K562 (cell line): Measurements from ENCODE around the gene DUSP3. TPM values are rescaled to one million over a fixed set of nuclear protein-coding genes. Genes with fewer than 3 reads are reported as not detected.

Source experiments
- HMGN3 ChIP-seq: IDR thresholded peaks from 2 replicates; pipeline ENCODE4 v1.6.1; 2011; ENCODE audit warnings: borderline replicate concordance, low read depth, mild to moderate bottlenecking, mixed read lengths, low read length; ENCODE audit not compliant: insufficient read length; ENCODE audit errors: extremely low read depth
- MBD1 ChIP-seq: fragments of 250-450 bp; sonication (Bioruptor Pico); IDR thresholded peaks from 2 replicates; pipeline ENCODE4 v1.8.0; 2022; ENCODE audit warnings: inconsistent platforms
- PHF8 ChIP-seq: fragments of 200-600 bp; sonication (generic); IDR thresholded peaks from 2 replicates; pipeline ENCODE4 v1.6.1; 2012; ENCODE audit warnings: mixed run types, mild to moderate bottlenecking, inconsistent platforms, low read length, moderate library complexity, borderline replicate concordance
- polyA plus RNA-seq, 8 experiments: library from polyadenylated mRNA; depleted of rRNA in 4 of 8; stranded (reverse) in 5 of 8; unstranded in 3 of 8; fragments of >200 nt; fragmentation: Nextera tagmentation in 2 of 8; fragmentation: Illumina TruSeq in 1 of 8; extraction: Ambion mirVana in 2 of 8; extraction: Trizol in 1 of 8; gene quantifications; 2 replicates each; pipeline versions ENCODE4 v1.2.1 to v1.2.3, GENCODE V29; 2011 to 2014; ENCODE audit warnings: inconsistent platforms in 1 of 8, missing spikeins in 1 of 8
- total RNA-seq, 7 experiments: library from RNA; depleted of rRNA in 6 of 7; stranded (reverse); fragments of >200 nt in 6 of 7; fragmentation: Illumina TruSeq in 2 of 7; extraction: Trizol in 2 of 7; gene quantifications; 2 replicates each; pipeline versions ENCODE4 v1.2.1 to v1.2.3, GENCODE V29; 2011 to 2021; ENCODE audit warnings: low replicate concordance in 1 of 7
- TF ChIP-seq, protein P1 (sequence below): sonication (generic); formaldehyde crosslinking; IDR thresholded peaks from 2 replicates; pipeline ENCODE4 v1.8.0; 2023; ENCODE audit warnings: missing genetic modification reagents, mild to moderate bottlenecking, borderline replicate concordance

The DUSP3 gene
- total and polyA plus RNA-seq, 9 of the 15 experiments (the other 6 are each of a cell fraction or from before 2014, with no cell fraction given): 4.1 to 19.8 (median 12.3) TPM

GRCh38 chr17:43778337-43779144 lies at the start of gene DUSP3 (continued):
- TF ChIP-seq, protein P1, sequence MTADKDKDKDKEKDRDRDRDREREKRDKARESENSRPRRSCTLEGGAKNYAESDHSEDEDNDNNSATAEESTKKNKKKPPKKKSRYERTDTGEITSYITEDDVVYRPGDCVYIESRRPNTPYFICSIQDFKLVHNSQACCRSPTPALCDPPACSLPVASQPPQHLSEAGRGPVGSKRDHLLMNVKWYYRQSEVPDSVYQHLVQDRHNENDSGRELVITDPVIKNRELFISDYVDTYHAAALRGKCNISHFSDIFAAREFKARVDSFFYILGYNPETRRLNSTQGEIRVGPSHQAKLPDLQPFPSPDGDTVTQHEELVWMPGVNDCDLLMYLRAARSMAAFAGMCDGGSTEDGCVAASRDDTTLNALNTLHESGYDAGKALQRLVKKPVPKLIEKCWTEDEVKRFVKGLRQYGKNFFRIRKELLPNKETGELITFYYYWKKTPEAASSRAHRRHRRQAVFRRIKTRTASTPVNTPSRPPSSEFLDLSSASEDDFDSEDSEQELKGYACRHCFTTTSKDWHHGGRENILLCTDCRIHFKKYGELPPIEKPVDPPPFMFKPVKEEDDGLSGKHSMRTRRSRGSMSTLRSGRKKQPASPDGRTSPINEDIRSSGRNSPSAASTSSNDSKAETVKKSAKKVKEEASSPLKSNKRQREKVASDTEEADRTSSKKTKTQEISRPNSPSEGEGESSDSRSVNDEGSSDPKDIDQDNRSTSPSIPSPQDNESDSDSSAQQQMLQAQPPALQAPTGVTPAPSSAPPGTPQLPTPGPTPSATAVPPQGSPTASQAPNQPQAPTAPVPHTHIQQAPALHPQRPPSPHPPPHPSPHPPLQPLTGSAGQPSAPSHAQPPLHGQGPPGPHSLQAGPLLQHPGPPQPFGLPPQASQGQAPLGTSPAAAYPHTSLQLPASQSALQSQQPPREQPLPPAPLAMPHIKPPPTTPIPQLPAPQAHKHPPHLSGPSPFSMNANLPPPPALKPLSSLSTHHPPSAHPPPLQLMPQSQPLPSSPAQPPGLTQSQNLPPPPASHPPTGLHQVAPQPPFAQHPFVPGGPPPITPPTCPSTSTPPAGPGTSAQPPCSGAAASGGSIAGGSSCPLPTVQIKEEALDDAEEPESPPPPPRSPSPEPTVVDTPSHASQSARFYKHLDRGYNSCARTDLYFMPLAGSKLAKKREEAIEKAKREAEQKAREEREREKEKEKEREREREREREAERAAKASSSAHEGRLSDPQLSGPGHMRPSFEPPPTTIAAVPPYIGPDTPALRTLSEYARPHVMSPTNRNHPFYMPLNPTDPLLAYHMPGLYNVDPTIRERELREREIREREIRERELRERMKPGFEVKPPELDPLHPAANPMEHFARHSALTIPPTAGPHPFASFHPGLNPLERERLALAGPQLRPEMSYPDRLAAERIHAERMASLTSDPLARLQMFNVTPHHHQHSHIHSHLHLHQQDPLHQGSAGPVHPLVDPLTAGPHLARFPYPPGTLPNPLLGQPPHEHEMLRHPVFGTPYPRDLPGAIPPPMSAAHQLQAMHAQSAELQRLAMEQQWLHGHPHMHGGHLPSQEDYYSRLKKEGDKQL (CRISPR knock-in tag): no peak
- TF ChIP-seq MBD1 (CRISPR knock-in tag) (no peak), PHF8 (peak; percentile 93), HMGN3 (peak; percentile 71)
- TF ChIP-seq, all 486 proteins: peak for 96
